Fibroblast of villous mesenchyme (primary cell): Measurements from ENCODE around the gene HOXB3. TPM values are rescaled to one million over a fixed set of nuclear protein-coding genes. Genes with fewer than 3 reads are reported as not detected.
A peak's percentile ranks its signal among the peaks of the same experiment; 100 is the strongest.

ENCODE experiments used
- DNase-seq: peaks from one replicate; pipeline ENCODE4 v3.0.0-alpha.2; 2010; ENCODE audit warnings: low read depth
- H3K4me3 ChIP-seq: 2 replicates; pipeline ENCODE4 v1.5.1; 2011; ENCODE audit warnings: low read depth, mild to moderate bottlenecking, low read length
- CTCF ChIP-seq: IDR thresholded peaks from 2 replicates; pipeline ENCODE4 v1.5.1; 2012; ENCODE audit warnings: low read depth, mild to moderate bottlenecking, low read length; ENCODE audit not compliant: insufficient read depth
- total RNA-seq: library from RNA; depleted of rRNA; stranded (reverse); fragments of >200 nt; gene quantifications from 2 replicates; pipeline ENCODE4 v1.2.3, GENCODE V29; 2012

HOXB3 gene
- total RNA-seq, 1 donor: 4.3 TPM

DNA sequence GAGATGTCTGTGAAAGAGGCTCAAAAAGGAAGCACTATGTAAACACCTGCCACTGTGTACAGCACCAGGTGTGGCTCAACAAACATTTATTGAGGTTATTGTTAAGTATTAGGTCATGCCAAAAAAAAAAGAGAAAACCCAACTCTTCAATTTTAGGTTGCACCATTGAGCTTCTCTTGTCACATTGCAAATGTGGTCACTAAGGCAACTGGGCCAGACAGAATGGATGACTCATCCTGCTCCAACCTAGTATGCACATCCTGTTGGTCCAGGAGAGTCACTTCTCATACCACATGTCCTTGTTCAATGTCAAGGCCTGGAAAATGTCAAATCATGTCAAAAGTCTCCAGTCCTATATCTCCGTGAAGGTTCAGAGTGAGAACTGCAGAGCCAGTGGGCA lies 84.3 kb downstream of the HOXB3 start:
- no peak overlapping the region for H3K4me3 ChIP-seq
- no peak for TF ChIP-seq CTCF
- DNase-seq: peak; percentile 84

DNA sequence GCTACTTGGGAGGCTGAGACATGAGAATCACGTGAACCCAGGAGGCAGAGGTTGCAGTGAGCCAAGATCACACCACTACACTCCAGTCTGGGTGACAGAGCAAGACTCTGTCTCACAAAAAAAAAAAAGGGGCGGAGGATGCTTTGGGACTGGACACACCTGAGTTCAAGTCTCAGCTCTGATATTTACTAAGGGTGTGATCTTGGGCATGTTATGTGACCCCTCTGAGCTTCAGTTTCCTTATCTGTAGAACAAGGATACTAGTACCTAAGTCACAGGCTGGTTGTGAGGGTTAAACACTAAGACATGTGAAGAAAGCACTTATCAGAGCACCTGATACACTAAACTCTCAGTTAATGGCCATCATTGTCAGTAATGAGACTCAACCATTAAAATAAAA lies 85.1 kb downstream of the HOXB3 start:
- no peak for DNase-seq
- no peak overlapping the region for H3K4me3 ChIP-seq
- TF ChIP-seq CTCF: no peak

DNA sequence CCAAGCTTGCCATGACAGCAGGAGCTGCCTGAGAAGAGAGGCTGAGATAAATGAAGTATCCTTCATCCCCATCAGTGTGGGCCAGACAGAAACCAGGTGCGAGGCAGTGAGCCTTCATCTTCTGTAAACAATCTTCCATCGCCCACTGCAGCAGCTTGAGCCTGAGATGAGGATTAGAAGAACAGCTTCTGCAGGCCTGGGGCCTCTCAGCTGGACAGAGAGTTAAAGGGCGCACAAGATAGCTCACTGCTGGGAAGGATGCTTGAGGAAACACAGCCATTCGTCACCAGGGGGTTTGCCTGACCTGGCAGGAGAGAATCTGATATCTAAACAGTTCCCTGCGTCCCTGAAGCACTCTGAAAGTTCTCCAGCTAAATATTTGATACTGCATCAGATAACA lies 86.3 kb downstream of the HOXB3 start:
- H3K4me3 ChIP-seq: no peak overlapping the region
- peak; percentile 84 for DNase-seq
- TF ChIP-seq CTCF: no peak

DNA sequence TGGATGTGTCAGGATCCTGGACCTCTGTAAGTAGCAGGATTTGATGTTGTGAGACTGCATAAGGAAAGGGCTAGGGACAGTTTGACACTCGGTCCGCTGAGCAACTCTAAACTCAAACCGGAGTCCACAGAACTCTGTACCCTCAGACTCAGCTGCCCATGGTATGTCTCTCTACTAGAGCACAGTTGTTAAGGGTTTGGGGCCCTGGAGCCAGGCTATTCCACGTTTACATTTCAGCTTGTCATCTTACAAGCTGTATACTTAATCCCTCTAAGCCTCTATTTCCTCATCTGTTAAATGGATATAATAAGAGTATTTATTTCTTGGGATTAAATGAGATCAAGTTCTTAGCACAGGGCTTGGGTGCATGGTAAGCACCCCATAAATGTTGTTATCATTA lies 87.1 kb downstream of the HOXB3 start:
- TF ChIP-seq CTCF: no peak
- peak; percentile 83 for DNase-seq
- H3K4me3 ChIP-seq: no peak overlapping the region

DNA sequence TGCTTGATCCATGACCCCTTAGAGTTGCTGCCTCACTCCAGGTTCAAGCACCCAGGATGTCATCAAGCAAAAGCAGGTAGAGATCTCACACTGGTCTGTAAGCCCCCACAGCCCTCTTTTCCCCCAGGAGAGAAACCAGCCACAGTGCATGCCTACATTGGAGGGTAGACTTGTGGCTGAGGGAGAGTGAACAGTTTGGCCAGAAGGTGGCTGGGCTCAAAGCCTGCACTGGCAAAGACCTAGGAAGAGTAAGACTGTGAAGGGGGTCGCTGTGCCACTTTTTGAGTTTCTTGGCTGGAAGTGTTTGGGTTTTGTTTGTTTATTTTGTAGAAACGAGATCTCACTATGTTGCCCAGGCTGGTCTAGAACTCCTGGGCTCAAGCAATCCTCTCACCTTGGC lies 87.7 kb downstream of the HOXB3 start:
- no peak for TF ChIP-seq CTCF
- H3K4me3 ChIP-seq: no peak overlapping the region
- no peak for DNase-seq

- DNase-seq: peak; percentile 53
- TF ChIP-seq CTCF: peak; percentile 30
- H3K4me3 ChIP-seq: no peak overlapping the region
These were observed 89.3 kb downstream of the HOXB3 start for GRCh38 chr17:48500435-48501426.
